Cardiac muscle cell (in vitro differentiated cells and primary cell): ENCODE measurements around the gene MAPRE2. TPM values are rescaled to one million over a fixed set of nuclear protein-coding genes. Genes with fewer than 3 reads are reported as not detected.

Source experiments
- DNase-seq, 2 donors: peaks; one replicate each; pipeline versions ENCODE4 v3.0.0 to v3.0.0-alpha.2; 2010 to 2017; ENCODE audit warnings: low read depth in 1 of 2, low spot score in 1 of 2
- H3K27ac ChIP-seq: fragments of 200-600 bp; sonication (generic); 2 replicates; pipeline ENCODE4 v1.5.1; 2016
- H3K27me3 ChIP-seq: fragments of 200-600 bp; sonication (generic); 2 replicates; pipeline ENCODE4 v1.6.0; 2016; ENCODE audit warnings: control low read depth
- H3K36me3 ChIP-seq: fragments of 200-600 bp; sonication (generic); 2 replicates; pipeline ENCODE4 v1.5.1; 2016; ENCODE audit warnings: control low read depth
- H3K4me1 ChIP-seq: fragments of 200-600 bp; sonication (generic); 2 replicates; pipeline ENCODE4 v1.8.1; 2017; ENCODE audit warnings: low read depth, mild to moderate bottlenecking, mixed run types
- H3K4me3 ChIP-seq: fragments of 200-600 bp; sonication (generic); 2 replicates; pipeline ENCODE4 v1.5.1; 2016; ENCODE audit warnings: mild to moderate bottlenecking
- H3K9me3 ChIP-seq: fragments of 200-600 bp; sonication (generic); 2 replicates; pipeline ENCODE4 v1.5.1; 2017; ENCODE audit warnings: low read depth, mild to moderate bottlenecking, control low read depth
- CTCF ChIP-seq: IDR thresholded peaks from 2 replicates; pipeline ENCODE4 v1.5.1; 2012; ENCODE audit warnings: low read depth, mild to moderate bottlenecking, low read length
- polyA plus RNA-seq: library from polyadenylated mRNA; unstranded; fragments of >200 nt; fragmentation: Nextera tagmentation; extraction: Ambion mirVana; gene quantifications from 2 replicates; pipeline ENCODE4 v1.2.1, GENCODE V29; 2016
- total RNA-seq: library from RNA; depleted of rRNA; stranded (reverse); fragments of >200 nt; gene quantifications from 2 replicates; pipeline ENCODE4 v1.2.3, GENCODE V29; 2016

MAPRE2 gene
- total and polyA plus RNA-seq, 2 experiments from 2014 or later, result 20.3 to 31.0 TPM

GRCh38 chr18:35155398-35156117 is 114.3 kb downstream of the MAPRE2 start:
- H3K36me3 ChIP-seq, result no peaks in the 10 kb centered on the region
- TF ChIP-seq CTCF, result no peak
- no peak overlapping the region for H3K4me3 ChIP-seq
- no peaks in the 10 kb centered on the region for H3K27me3 ChIP-seq
- H3K4me1 ChIP-seq, result peaks cover 5% of the 10 kb centered on the region
- H3K9me3 ChIP-seq, result no peaks in the 10 kb centered on the region
- peak; percentile 18 to 61 for DNase-seq
- no peak overlapping the region for H3K27ac ChIP-seq

- Histone ChIP-seq H3K27me3 (no peaks in the 10 kb centered on the region), H3K36me3 (no peaks in the 10 kb centered on the region), H3K4me1 (peaks cover 5% of the 10 kb centered on the region), H3K27ac (no peak overlapping the region), H3K9me3 (no peaks in the 10 kb centered on the region), H3K4me3 (no peak overlapping the region)
- no peak for DNase-seq
- no peak for TF ChIP-seq CTCF
Observed at GRCh38 chr18:35157181-35157580, 116.0 kb downstream of the MAPRE2 start.

GRCh38 chr18:35158728-35159450 is 117.7 kb downstream of the MAPRE2 start:
- TF ChIP-seq CTCF, result no peak
- no peak overlapping the region for H3K4me3 ChIP-seq
- DNase-seq, result no peak
- H3K36me3 ChIP-seq, result no peaks in the 10 kb centered on the region
- no peaks in the 10 kb centered on the region for H3K9me3 ChIP-seq
- H3K27ac ChIP-seq, result no peak overlapping the region
- no peaks in the 10 kb centered on the region for H3K27me3 ChIP-seq
- peaks cover 5% of the 10 kb centered on the region for H3K4me1 ChIP-seq

GRCh38 chr18:35159782-35160181 is 118.6 kb downstream of the MAPRE2 start:
- Histone ChIP-seq H3K27ac (no peak overlapping the region), H3K27me3 (no peaks in the 10 kb centered on the region), H3K4me3 (no peak overlapping the region), H3K9me3 (no peaks in the 10 kb centered on the region), H3K36me3 (no peaks in the 10 kb centered on the region), H3K4me1 (peaks cover 5% of the 10 kb centered on the region)
- DNase-seq, result no peak
- TF ChIP-seq CTCF, result no peak

- Histone ChIP-seq H3K27me3 (no peaks in the 10 kb centered on the region), H3K9me3 (no peaks in the 10 kb centered on the region), H3K4me1 (no peaks in the 10 kb centered on the region), H3K4me3 (no peak overlapping the region), H3K36me3 (no peaks in the 10 kb centered on the region), H3K27ac (no peak overlapping the region)
- DNase-seq, result no peak
- no peak for TF ChIP-seq CTCF
Observed at GRCh38 chr18:35161485-35161884, 120.3 kb downstream of the MAPRE2 start.
